ENCODE measurements around the gene CASP5. TPM values are rescaled to one million over a fixed set of nuclear protein-coding genes. Genes with fewer than 3 reads are reported as not detected.

The CASP5 gene
- total RNA-seq, 1 donor from 2014 or later: not detected

- ATAC-seq: peak; percentile 79
Observed at GRCh38 chr11:104965735-104966134, 57.2 kb downstream of the CASP5 start.

- no peak for ATAC-seq
Observed at GRCh38 chr11:104964247-104964646, 58.7 kb downstream of the CASP5 start.

GRCh38 chr11:104962852-104963251 is 60.1 kb downstream of the CASP5 start:
- no peak for ATAC-seq

GRCh38 chr11:104957280-104957679 is 65.7 kb downstream of the CASP5 start:
- no peak for ATAC-seq

- ATAC-seq: peak; percentile 60
Observed at GRCh38 chr11:104956528-104956927, 66.4 kb downstream of the CASP5 start.

GRCh38 chr11:104946907-104947306 is 76.1 kb downstream of the CASP5 start:
- ATAC-seq: peak; percentile 63

Other genes starting within 250 kb of the CASP5 start
- gene CASP12, start 124.7 kb downstream of the CASP5 start, total RNA-seq: not detected
- gene CASP4, start 54.6 kb downstream of the CASP5 start, total RNA-seq: 77.3 TPM
- 58.8 TPM for gene CASP1, start 12.0 kb upstream of the CASP5 start, total RNA-seq
- gene CARD16, start 22.2 kb upstream of the CASP5 start, total RNA-seq: 14.0 TPM
- gene CARD18, start 116.6 kb upstream of the CASP5 start, total RNA-seq: 4.4 TPM

Measured in esophagus mucosa (tissue), 1 donor.